ENCODE measurements around the gene ACAT2.
"Not testable (repeated sequence)": the region's sequence is repeated elsewhere in the genome, so short reads cannot be mapped to it uniquely, and the experiment has no call there.

ACAT2 gene

DNA sequence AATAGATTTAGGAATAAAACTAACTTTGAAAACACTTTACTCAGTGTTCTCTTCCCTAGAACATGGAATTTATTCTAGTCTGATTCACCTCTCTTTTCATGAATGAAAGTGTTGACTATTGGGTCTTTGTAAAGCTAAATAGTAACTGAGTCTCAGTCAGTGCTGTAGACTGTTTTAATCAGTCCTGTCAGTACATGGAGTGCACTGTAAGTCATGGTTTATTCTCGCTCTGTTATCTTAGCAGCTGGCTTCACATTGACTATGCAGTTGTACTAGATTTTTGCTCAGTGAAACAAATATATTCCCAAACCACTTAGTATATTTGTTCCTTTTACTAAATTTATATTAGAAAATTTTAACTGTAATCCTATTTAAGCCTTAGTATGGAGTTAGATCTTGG is 15.1 kb upstream of the ACAT2 start:
- H3K4me3 Mint-ChIP-seq = no peak overlapping the region
- no peaks in the 10 kb centered on the region for H3K9me3 Mint-ChIP-seq
- peaks cover 29 to 41% of the 10 kb centered on the region in 2 donors for H3K36me3 Mint-ChIP-seq
- no peak overlapping the region for H3K27ac Mint-ChIP-seq
- H3K27me3 Mint-ChIP-seq = no peaks in the 10 kb centered on the region
- DNase-seq (no peak), ATAC-seq (replicated peaks) (no peak)
- peaks cover 6 to 9% of the 10 kb centered on the region in 2 donors for H3K4me1 Mint-ChIP-seq

DNA sequence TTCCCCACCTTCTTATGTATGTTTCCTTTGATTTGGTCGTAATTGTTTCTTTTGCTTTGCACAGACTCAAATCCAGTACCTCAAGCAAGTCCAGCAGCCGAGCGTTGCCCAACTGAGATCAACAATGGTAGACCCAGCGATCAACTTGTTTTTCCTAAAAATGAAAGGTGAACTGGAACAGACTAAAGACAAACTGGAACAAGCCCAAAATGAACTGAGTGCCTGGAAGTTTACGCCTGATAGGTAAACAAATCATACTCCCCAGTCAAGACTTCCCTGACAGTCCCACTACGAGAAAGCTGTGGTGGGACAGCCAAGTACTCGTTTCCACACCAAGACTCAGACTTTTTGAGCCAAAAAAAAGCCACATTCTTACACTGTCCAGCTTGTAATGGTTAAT is 13.7 kb upstream of the ACAT2 start:
- peaks cover 31 to 44% of the 10 kb centered on the region in 2 donors for H3K36me3 Mint-ChIP-seq
- ATAC-seq (replicated peaks); H3K4me1 Mint-ChIP-seq; DNase-seq; H3K27me3 Mint-ChIP-seq; H3K4me3 Mint-ChIP-seq; H3K27ac Mint-ChIP-seq; H3K9me3 Mint-ChIP-seq: not testable (repeated sequence)

DNA sequence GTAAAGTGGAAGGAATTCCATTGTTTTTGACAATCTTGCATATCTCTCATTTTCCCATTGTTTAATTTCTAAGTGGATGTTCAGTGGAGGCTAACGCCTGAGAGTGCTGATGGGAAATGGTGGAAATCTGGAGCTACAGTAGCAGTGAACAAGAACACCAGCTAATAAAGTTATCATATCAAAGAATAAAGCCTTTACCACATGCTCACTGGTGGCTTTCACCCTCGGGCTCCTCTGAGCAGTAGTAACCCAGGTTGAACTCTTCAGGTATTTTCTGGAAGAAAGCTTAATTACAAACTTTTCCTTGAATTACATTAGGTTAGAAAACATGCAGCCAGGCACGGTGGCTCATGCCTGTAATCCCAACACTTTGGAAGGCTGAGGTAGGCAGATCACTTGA is 10.4 kb upstream of the ACAT2 start:
- Mint-ChIP-seq H3K4me3 (no peak overlapping the region), H3K27me3 (no peaks in the 10 kb centered on the region), H3K4me1 (peaks cover 0 to 5% of the 10 kb centered on the region in 2 donors), H3K27ac (peak overlapping the region; percentile 20), H3K36me3 (peaks cover 24 to 40% of the 10 kb centered on the region in 2 donors), H3K9me3 (no peaks in the 10 kb centered on the region)
- ATAC-seq (replicated peaks) (no peak), DNase-seq (no peak)

DNA sequence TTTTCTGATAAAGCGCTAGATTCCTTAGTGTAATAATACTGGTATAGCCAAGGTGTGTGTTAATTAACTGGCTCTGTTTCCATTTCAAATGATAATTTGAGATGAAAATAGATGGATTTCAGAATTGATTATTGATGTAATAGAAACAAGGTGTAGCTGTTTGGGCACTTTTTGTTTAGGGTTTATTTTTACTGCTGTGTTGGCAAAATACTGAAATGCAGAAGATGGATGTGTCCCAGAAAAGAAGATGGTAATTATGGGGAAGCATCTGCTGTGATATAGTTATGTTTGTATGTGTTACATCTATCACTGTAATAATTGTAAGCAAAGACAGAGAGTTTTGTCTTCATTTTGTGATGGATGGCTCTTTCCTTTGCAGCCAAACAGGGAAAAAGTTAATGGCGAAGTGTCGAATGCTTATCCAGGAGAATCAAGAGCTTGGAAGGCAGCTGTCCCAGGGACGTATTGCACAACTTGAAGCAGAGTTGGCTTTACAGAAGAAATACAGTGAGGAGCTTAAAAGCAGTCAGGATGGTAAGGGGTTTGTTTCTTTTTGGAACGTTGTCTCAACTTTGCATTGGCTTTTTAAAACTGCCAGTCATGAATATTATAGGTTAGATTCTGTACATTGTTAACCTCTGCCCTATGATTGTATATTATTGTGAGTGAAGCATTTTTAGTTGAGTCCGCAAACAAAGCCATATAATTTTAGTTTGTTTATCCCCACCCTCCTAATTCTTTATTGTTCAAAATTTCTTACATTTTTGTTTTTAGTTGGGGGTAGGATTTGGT is 8.6 kb upstream of the ACAT2 start:
- Mint-ChIP-seq H3K27me3 (no peaks in the 10 kb centered on the region), H3K36me3 (peaks cover 34 to 45% of the 10 kb centered on the region in 2 donors), H3K27ac (no peak overlapping the region), H3K4me1 (peaks cover 0 to 11% of the 10 kb centered on the region in 2 donors), H3K9me3 (no peaks in the 10 kb centered on the region), H3K4me3 (no peak overlapping the region)
- ATAC-seq (replicated peaks) = no peak
- DNase-seq = no peak

DNA sequence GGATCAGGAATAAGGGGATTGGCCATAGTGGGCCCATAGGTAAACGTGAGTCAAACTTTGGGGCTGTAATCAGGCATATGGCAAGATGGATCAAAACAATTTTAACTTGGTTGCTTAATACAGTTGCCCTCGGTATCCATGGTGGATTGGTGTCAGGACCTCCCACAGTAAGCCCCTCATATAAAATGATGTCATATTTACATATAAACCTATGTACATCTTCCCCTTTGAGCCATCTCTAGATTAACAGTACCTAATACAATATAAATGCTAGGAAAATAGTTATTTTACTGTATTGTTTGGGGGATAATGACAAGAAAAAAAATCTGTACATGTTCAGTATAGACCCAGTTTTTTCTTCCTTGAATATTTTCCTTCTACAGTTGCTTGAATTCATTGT is 7.4 kb upstream of the ACAT2 start:
- ATAC-seq (replicated peaks) (no peak), DNase-seq (no peak)
- H3K4me1 Mint-ChIP-seq = peaks cover 3 to 16% of the 10 kb centered on the region in 2 donors
- no peak overlapping the region for H3K27ac Mint-ChIP-seq
- H3K27me3 Mint-ChIP-seq = no peaks in the 10 kb centered on the region
- H3K36me3 Mint-ChIP-seq = peaks cover 36 to 50% of the 10 kb centered on the region in 2 donors
- no peak overlapping the region for H3K4me3 Mint-ChIP-seq
- H3K9me3 Mint-ChIP-seq = no peaks in the 10 kb centered on the region

DNA sequence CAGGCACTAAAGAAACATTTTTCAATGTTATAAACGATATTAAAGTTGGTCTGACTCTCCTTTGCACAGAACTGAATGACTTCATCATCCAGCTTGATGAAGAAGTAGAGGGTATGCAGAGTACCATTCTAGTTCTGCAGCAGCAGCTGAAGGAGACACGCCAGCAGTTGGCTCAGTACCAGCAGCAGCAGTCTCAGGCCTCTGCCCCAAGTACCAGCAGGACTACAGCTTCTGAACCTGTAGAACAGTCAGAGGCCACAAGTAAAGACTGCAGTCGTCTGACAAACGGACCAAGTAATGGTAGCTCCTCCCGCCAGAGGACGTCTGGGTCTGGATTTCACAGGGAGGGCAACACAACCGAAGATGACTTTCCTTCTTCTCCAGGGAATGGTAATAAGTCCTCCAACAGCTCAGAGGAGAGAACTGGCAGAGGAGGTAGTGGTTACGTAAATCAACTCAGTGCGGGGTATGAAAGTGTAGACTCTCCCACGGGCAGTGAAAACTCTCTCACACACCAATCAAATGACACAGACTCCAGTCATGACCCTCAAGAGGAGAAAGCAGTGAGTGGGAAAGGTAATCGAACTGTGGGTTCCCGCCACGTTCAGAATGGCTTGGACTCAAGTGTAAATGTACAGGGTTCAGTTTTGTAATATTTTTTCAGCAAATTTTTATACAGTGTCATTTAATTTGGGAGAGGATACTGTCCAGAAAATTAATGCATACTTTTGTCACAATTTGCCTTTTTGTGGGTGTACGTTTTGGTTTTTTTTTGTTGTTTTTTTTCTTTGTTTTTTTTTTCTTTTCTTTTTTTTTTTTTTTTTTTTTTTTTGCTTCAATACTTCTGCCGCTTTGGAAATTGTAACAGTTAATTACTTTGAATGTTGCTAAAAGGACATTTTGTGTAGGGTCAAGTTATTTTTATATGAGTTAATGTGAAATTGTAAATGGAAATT is 6.6 kb upstream of the ACAT2 start:
- no peak for DNase-seq
- H3K27me3 Mint-ChIP-seq = no peaks in the 10 kb centered on the region
- no peaks in the 10 kb centered on the region for H3K9me3 Mint-ChIP-seq
- no peak for ATAC-seq (replicated peaks)
- H3K36me3 Mint-ChIP-seq = peaks cover 34 to 50% of the 10 kb centered on the region in 2 donors
- H3K4me1 Mint-ChIP-seq = peaks cover 6 to 23% of the 10 kb centered on the region in 2 donors
- H3K27ac Mint-ChIP-seq = peak overlapping the region; percentile 51
- H3K4me3 Mint-ChIP-seq = no peak overlapping the region

DNA sequence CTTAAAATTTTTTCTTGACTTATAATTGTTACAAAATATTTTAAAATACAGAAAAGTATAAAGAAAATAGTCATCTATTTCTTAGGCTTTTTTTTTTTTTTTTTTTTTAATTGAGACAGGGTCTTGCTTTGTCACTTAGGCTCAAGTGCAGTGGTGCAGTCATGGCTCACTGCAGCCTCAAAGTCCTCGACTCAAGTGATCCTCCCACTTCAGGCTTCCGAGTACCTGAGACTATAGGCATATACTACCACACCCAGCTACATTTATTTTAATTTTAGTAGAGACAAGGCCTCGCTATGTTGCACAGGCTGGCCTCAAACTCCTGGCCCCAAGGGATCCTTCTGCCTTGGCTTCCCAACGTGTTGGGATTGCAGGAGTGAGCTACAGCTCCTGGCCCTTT is 5.3 kb upstream of the ACAT2 start:
- DNase-seq (no peak), ATAC-seq (replicated peaks) (no peak)
- H3K4me3 Mint-ChIP-seq = no peak overlapping the region
- H3K27me3 Mint-ChIP-seq = no peaks in the 10 kb centered on the region
- no peaks in the 10 kb centered on the region for H3K9me3 Mint-ChIP-seq
- peaks cover 13 to 32% of the 10 kb centered on the region in 2 donors for H3K4me1 Mint-ChIP-seq
- H3K36me3 Mint-ChIP-seq = peaks cover 32 to 56% of the 10 kb centered on the region in 2 donors
- no peak overlapping the region for H3K27ac Mint-ChIP-seq

DNA sequence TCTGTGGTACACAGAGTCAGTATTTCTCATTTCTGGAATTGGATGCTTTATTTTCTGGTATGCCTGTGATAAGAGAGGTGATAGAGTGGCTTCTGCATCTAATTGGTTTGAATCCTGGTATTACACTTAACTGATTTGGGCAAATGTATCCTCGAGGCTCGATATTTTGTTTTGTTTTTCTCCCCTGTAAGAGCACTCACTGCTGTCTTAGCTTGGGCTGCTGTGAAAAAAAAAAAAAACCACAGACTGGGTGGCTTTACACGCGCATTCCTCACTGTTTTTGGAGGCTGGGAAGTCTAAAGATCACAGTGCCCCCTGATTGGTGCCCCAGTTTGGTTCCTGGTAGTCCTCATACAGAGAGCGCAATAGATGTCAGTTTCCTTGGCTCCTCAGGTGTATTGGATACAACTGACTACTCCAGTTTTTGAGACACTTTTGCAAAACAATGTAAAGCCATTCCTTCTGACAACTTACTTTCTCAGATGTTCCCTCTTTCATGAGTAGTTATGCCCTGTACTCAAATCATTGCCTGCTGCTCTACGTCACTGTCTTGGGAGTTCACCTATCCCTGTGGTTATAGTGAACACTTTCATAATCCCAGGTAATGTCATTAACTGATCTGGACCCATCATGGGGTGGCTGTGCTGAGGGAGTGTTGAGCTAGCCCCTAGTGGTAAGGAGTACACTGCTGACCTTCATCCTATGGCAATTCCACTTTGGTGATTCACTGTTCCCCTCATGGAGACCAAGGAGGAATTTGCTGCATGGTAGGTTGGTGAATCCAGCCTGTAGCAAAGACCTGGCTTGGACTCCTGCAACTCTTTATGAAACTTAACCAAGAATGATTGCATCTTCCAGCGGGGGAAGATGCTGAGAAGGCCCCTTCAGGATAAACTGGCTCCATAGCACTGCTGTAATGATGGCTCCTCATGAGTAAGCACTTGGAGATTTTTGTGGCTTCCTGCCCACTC is 3.5 kb upstream of the ACAT2 start:
- Mint-ChIP-seq H3K9me3 (no peaks in the 10 kb centered on the region), H3K36me3 (peaks cover 35 to 55% of the 10 kb centered on the region in 2 donors), H3K27me3 (no peaks in the 10 kb centered on the region), H3K4me3 (no peak overlapping the region), H3K4me1 (peaks cover 18 to 43% of the 10 kb centered on the region in 2 donors), H3K27ac (peak overlapping the region; percentile 59)
- DNase-seq (no peak), ATAC-seq (replicated peaks) (no peak)

DNA sequence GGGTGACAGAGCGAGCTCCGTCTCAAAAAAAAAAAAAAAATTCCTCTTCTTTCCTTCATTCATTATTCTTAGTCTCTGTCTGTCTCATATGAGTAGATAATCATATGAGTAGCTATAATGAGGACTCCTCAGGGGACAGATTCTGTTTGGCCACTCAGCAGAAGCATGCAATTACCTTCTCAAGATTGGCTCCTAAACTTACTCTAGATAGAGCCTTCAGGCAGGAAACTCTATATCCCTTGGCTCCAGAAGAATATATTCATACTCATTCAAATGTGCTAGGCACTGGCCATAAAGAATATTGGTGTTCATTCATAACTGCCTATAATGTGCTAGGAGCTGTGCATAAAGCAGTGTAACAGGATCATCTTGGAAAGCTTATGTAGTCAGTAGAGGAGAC is 2.2 kb upstream of the ACAT2 start:
- no peak for ATAC-seq (replicated peaks)
- no peak for DNase-seq
- Mint-ChIP-seq H3K4me3 (peak overlapping the region in 1 of 2 donors; percentile 4), H3K27me3 (no peaks in the 10 kb centered on the region), H3K27ac (no peak overlapping the region), H3K4me1 (peaks cover 18 to 45% of the 10 kb centered on the region in 2 donors), H3K36me3 (peaks cover 36 to 54% of the 10 kb centered on the region in 2 donors), H3K9me3 (no peaks in the 10 kb centered on the region)

DNA sequence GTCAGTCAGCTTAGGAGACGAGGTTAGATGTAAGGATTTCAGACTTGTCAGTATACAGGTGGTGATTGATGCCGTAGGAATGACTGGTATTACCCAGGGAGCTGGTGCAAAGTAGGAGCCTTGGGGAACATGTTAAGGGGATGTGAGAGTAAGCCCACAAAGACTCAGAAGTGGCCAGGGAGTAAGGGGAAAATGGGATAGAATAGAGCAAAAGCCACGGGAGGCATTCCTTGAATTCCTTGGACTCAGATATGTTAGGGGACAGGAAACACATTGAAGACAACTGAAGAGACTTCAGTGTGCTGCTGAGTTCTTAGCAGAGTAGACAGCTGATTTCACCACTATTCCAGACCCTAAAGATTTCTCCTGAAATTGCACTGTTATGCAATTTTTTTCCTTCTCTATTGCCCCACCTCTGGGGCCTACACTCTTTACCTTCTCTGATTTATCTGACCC is 1.2 kb upstream of the ACAT2 start:
- peaks cover 18 to 40% of the 10 kb centered on the region in 2 donors for H3K4me1 Mint-ChIP-seq
- no peak for ATAC-seq (replicated peaks)
- peak overlapping the region; percentile 98 for H3K27ac Mint-ChIP-seq
- H3K9me3 Mint-ChIP-seq = no peaks in the 10 kb centered on the region
- peaks cover 27 to 53% of the 10 kb centered on the region in 2 donors for H3K36me3 Mint-ChIP-seq
- no peaks in the 10 kb centered on the region for H3K27me3 Mint-ChIP-seq
- no peak for DNase-seq
- peak overlapping the region; percentile 97 to 99 for H3K4me3 Mint-ChIP-seq

DNA sequence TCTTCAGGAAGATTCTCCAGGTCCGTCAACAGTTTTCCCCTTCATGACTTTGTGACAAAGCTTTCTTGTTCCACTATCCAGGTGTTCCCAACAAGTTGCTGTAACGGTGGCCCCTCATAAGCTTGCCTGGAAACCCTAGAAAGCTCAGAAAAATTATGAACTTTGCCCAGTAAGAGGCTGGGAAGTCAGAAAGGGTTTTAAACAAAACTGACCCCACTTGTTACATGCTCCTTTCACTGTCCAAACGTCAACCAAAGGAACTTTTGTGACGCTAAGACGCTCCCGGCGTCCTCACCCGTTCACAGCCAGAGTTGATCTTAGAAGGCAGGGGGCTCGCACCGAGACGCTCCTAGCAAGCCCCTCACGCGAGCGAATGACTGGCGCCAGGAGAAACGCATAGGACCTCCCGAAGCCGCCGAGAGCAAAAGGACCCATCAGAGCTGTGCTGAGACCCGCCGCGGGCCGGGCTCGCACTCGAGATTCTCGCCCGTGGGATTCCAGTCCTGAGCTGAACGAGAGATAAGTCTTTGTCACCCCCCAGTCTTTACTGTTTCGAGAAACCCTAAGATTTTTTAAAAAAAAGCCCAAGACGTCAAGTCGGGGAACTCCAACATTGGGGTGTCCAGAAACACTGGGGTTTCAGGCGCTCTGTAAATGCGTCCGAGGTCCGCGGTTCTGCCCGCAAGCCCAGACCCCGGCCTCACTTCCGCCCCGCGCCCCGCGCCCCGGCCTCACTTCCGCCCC is 544 bp upstream of the ACAT2 start:
- H3K4me3 Mint-ChIP-seq = peak overlapping the region; percentile 97 to 99
- ATAC-seq (replicated peaks) = peak in 1 of 2 donors; percentile 0
- H3K36me3 Mint-ChIP-seq = peaks cover 24 to 48% of the 10 kb centered on the region in 2 donors
- H3K27me3 Mint-ChIP-seq = no peaks in the 10 kb centered on the region
- H3K9me3 Mint-ChIP-seq = no peaks in the 10 kb centered on the region
- no peak for DNase-seq
- peak overlapping the region; percentile 98 for H3K27ac Mint-ChIP-seq
- peaks cover 18 to 41% of the 10 kb centered on the region in 2 donors for H3K4me1 Mint-ChIP-seq

DNA sequence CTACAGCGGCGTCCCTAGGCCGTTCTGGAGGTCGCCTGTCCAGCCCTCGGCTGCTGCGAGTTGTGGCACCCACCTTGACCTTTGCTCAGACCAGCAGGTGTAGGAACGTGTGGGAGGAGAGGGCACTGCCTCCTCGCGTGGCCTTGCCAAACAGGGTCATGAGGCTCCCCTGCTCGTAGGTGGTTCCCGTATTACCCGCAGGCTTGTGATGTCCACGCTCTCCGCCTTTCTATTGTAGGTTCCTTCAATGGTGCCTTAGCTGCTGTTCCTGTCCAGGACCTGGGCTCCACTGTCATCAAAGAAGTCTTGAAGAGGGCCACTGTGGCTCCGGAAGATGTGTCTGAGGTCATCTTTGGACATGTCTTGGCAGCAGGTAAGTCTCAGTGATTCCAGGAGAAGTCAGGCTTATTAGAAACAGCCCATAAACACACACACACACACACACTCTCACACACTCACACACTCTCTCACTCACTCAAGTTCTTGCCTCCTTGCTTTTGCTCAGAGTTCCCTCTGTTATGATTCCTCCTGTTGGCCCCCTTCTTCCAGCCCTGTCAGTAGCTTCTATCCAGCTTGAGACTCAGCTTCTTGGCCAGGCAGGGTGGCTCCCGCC is 942 bp downstream of the ACAT2 start:
- peak; percentile 13 for DNase-seq

DNA sequence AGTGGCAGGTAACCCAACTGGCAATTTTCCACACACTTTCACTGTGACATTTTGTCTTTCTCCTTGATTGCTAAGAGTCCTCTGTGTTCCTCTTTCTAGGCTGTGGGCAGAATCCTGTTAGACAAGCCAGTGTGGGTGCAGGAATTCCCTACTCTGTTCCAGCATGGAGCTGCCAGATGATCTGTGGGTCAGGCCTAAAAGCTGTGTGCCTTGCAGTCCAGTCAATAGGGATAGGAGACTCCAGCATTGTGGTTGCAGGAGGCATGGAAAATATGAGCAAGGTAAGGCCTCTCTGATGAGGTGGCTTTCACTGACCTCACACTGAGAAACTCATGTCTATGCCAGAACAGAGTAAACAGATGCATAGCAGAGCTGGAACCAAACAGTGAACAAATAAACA is 5.1 kb downstream of the ACAT2 start:
- ATAC-seq (replicated peaks) (no peak), DNase-seq (no peak)
- Mint-ChIP-seq H3K27ac (no peak overlapping the region), H3K9me3 (peaks cover 0 to 2% of the 10 kb centered on the region in 2 donors), H3K36me3 (peaks cover 52 to 66% of the 10 kb centered on the region in 2 donors), H3K4me1 (peaks cover 8 to 26% of the 10 kb centered on the region in 2 donors), H3K4me3 (no peak overlapping the region), H3K27me3 (no peaks in the 10 kb centered on the region)

More for the DNA sequence above, 942 bp downstream of the ACAT2 start:
- H3K36me3 Mint-ChIP-seq = peaks cover 28 to 54% of the 10 kb centered on the region in 2 donors
- peak overlapping the region; percentile 98 for H3K27ac Mint-ChIP-seq
- H3K27me3 Mint-ChIP-seq = no peaks in the 10 kb centered on the region
- ATAC-seq (replicated peaks) = peak; percentile 15 to 20
- H3K4me3 Mint-ChIP-seq = peak overlapping the region; percentile 97 to 99
- peaks cover 21 to 52% of the 10 kb centered on the region in 2 donors for H3K4me1 Mint-ChIP-seq
- no peaks in the 10 kb centered on the region for H3K9me3 Mint-ChIP-seq
